IPS-NIHi7 (cell line): Measurements from ENCODE around the gene SLC37A3.
"Not testable (repeated sequence)": the region's sequence is repeated elsewhere in the genome, so short reads cannot be mapped to it uniquely, and the experiment has no call there.

Experiments
- DNase-seq: peaks from one replicate; pipeline ENCODE4 v3.0.0; 2012; ENCODE audit warnings: mixed read lengths; ENCODE audit errors: extremely low spot score

SLC37A3 gene

DNA sequence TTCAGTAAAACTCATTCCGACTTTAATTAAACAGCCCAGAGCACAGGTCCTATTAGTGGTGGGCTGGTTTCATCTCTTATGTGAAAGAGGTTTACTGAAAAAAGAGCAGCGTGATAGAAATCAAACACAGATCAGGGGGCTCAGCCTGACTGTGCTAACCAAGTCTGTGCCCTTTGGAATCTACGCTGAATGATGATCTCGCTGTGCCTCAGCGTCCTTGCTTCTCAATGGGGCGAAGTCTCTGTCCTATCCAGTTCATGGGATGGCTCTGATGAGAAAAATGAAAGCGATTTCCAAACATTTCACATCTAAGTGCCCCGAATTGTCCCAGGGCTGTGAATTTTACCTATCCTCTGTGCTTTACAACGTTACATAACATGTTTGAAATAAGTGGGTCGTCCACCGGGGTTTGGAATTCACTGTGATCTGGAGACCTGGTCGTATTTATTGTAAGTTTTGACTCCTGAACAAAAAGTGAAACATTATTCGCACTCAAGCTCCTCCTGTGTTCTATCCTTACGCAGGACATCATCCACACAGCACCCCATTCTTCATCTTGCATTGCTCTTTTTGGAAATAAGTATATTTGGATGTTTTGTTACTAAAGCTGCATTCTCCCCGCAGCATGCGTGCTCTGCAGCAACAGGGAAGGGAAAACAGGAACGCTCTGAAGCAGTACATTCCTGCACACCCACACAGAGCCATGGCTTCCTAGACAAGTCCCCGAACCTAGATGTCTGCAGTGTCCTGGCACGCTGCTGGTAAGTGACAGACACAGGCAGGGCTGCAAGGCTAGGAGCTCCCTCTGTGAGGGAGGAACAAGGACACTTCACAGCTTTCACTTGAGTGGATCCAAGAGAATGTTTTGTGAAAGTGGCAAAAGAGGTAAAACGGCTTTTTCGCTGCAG, 83.5 kb downstream of the SLC37A3 start:
- no peak for DNase-seq

- DNase-seq = no peak
These were observed 86.0 kb downstream of the SLC37A3 start for GRCh38 chr7:140312141-140312846.

DNA sequence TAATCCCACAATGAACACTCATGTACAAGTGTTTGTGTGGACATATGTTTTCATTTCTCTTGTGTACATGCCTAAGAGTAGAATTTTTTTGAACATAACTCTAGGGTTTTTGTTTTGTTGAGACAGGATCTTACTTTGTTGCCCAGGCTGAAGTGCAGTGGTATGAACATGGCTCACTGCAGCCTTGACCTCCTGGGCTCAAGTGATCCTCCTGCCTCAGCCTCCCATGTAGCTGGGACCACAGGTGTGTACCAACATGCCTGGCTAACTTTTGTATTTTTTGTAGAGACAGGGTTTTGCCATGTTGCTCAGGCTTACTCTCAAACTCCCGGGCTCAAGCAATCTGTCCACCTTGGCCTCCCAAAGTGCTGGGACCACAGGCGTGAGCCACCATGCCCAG, 87.2 kb downstream of the SLC37A3 start:
- not testable (repeated sequence) for DNase-seq

- no peak for DNase-seq
These were observed 87.9 kb downstream of the SLC37A3 start for GRCh38 chr7:140310337-140311002.

DNA sequence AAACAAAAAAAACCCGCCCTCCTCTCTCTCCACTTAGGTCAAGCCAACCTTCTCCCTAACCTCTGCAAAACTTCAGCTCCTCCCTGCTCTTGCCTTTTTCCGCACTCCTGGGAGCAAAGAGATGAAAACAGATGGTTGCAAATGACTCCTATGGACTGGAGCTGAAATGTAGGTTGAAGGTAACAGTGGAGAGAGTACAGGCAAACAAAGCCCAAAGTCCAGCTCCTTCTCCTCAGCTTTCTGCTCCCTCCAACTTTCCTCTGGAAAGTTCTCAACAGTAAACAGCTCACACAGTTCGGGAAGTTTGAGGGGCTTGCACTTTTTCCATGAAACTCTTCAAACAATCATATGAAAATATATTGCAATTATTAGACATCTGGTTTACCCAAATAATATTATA, 90.3 kb downstream of the SLC37A3 start:
- no peak for DNase-seq

DNA sequence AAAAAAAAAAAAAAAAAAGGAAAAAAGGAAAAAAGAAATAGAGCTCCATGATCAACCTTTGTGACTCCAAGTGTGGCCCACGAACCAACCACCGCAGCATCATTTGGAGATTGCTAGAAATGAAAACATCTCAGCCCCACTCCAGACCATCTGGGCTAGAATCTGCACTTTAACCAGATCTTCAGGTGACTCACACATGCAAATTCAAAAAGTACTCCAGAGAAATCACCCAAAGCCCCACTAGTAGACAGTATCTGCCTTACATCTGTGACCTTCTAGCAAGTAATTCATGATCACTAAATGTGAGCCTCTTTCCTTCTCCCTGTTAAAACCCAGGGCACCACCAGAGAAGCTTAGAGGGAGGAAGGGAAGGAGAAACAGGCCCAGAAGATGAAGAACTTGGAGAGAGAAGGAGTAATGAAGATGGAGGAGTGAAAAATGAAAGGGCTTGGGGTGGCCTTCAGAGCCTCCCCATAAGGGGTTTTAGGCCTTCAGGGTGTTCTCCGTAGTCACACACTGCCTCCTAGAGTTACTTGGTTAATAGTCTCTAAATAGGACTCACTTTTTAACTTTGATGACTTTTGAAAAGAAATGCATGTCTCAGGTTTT, 94.0 kb downstream of the SLC37A3 start:
- peak; percentile 49 for DNase-seq

DNA sequence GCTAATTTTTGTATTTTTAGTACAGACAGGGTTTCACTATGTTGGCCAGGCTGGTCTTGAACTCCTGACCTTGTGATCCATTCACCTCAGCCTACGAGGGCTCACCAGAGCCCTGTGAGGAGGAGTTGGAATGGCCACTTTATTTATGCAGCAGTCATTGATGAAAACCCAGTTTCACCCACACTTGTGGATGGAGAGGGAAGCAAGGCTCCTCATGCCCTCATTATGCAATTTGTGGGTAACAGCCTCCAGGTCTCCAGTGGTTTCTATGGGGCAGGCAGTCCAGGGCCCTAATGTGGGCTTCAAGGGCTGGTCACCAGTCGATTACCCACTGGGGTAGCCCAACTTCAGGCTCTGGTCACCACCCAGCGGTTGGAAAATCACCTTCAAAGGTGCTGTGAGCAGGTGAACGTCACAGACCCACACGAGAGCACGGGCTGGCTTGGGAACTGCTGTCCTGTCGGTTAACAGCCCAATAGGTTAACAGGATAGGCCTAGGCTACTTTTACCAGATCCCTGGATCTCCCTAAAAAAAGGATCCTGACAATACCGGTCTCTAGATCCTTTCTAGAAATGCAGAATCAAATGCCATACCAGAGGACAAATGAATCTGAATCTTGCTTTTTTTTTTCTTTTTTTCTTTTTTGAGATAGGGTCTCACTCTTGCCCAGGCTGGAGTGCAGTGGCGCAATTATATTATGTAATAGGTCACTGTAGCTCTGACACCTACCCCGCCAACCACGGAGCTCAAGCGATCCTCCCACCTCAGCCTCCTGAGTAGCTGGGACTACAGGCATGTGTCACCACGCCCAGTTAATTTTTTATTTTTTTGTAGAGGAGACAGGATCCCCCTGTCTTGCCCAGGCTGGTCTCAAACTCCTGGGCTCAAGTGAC, 97.8 kb downstream of the SLC37A3 start:
- DNase-seq = no peak

DNA sequence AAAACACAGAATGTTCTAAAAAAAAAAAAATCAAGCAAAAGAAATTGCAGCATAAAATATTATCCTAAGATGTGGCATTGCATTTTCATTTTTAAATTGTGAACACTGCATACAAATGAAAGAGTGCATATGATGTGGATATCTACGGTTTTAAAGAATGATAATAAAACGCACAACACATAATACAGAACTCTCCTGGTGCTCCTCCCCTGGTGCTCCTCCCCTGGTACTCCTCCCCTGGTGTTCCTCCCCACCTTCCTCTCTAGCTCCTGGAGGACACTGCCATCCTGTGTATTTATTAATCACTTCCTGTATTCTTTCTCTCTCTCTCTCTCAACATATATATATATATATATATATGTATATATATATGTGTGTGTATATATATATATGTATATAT, 100.1 kb downstream of the SLC37A3 start:
- DNase-seq = no peak

- no peak for DNase-seq
These were observed 101.1 kb downstream of the SLC37A3 start for GRCh38 chr7:140297192-140297591.

GRCh38 chr7:140295224-140295738, 103.0 kb downstream of the SLC37A3 start:
- no peak for DNase-seq

DNA sequence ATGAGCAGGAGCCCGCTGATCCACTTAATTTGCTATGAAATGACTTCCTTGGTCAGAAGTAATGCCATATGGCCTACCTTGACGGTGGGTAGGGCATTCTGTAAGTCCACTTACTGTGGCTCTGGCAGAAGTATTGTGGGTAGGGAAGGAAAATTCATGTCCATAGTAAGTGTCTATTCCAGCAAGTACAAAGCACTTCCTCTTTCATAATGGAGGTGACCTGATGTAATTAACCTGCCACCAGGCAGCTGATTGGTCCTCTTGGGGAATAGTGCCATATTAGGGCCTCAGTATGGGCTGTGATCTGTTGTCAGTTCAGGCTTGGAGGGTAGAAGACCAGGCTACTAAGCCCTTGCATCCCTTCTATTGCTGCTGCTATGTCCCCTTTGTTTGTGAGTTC, 103.9 kb downstream of the SLC37A3 start:
- no peak for DNase-seq

DNA sequence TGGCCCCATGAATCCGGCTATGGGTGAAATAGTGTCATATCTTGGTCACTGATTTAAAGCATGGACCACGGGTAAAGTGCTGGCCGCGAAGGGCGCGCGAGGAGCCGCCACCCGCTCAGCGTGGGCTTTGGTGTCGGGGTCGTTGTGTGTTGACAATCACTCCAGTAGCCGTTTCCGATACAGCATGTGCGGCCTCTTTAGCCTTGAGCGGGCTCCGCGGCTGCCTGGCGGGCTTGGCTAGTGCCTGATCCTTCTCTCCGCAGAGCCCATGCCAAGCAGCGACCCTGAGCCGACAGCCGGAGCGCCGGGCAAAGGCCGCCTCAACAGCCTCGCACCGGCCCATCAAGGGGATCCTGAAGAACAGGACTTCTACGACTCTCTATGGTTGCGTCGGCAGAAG, 105.9 kb downstream of the SLC37A3 start:
- no peak for DNase-seq

DNA sequence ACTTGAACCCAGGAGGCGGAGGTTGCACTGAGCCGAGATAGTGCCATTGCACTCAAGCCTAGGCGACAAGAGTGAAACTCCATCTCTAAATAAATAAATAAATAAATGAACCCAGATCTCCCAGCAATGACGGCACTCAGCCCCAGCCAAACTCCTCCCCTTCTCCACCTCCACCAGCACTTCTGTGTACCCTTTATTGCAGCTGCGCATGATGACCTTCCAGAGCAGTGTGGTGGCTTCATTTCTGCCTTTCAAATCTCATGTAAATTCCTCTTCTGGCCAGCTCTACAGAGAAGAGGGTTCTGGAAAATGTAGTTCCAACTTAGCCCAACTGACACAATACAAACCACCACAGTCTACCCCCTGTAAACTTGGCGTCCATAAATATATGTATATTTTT, 108.5 kb downstream of the SLC37A3 start:
- DNase-seq = no peak

GRCh38 chr7:140287988-140288387, 110.3 kb downstream of the SLC37A3 start:
- DNase-seq = no peak

DNA sequence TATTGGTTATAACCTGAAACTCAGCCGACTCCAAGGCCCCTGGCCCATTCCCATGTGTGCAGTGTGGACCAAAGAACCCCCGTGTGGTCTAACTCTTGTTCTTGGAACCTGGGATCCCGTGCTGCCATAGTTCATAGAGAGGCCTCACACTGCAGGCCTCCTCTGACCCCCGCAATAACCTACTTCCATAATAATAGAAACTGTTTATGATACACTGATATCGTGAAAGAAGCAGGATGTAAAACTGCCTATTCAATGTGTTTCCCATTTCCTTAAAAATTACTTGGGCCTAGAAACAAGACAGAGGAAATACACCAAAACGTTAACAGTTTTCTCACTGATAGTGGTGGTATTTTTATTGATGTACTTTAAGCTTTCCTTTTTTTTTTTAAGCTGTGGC, 112.4 kb downstream of the SLC37A3 start:
- no peak for DNase-seq

DNA sequence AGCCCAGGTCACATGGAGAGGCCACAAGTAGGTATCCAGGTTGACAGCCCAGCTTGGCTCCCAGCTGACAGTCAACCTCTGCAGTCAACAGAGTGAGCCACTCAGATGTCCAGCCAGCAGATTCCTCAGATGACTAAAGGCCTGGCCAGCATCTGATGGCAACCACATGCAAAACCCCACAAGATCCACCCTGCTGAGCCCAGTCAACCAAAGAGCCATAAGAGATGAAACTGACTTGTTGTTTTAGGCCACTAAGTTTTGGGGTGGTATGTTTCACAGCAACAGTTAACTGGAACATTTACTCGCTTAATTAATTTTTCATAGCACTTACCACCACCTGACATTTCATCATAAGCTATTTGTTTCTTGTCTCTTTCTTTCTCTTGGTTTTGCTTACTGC, 114.3 kb downstream of the SLC37A3 start:
- no peak for DNase-seq
